ENCODE results near the gene DNM1.

DNA sequence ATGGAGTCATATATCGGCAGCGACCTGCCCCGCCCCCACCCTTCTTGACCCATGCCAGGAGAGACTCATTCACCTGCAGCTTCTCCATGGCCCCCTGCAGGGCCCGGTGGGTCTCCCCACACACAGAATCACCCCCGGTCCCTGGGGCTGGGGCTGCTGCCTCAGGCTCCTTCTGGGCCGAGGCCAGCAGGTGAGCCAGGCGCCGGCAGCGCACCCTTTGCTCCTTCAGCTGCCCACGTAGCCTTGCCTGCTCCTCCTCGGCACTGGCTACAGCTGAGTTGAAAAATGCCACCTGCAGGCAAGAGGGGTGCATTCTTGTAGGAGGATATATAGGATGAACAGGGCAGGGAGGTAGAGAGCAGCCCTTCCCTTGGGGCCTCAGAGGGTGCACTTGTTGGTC is 54.7 kb downstream of the DNM1 start:
- TF ChIP-seq GABPA (IDR thresholded peaks at IDR 0.05 in 1 of 2, conservative IDR thresholded peaks at IDR 0.05 in 1 of 2) (no peak), RXRA (IDR thresholded peaks at IDR 0.05) (no peak), NR2F2 (IDR thresholded peaks at IDR 0.05) (no peak)
- TF ChIP-seq, protein P1, sequence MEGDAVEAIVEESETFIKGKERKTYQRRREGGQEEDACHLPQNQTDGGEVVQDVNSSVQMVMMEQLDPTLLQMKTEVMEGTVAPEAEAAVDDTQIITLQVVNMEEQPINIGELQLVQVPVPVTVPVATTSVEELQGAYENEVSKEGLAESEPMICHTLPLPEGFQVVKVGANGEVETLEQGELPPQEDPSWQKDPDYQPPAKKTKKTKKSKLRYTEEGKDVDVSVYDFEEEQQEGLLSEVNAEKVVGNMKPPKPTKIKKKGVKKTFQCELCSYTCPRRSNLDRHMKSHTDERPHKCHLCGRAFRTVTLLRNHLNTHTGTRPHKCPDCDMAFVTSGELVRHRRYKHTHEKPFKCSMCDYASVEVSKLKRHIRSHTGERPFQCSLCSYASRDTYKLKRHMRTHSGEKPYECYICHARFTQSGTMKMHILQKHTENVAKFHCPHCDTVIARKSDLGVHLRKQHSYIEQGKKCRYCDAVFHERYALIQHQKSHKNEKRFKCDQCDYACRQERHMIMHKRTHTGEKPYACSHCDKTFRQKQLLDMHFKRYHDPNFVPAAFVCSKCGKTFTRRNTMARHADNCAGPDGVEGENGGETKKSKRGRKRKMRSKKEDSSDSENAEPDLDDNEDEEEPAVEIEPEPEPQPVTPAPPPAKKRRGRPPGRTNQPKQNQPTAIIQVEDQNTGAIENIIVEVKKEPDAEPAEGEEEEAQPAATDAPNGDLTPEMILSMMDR (IDR thresholded peaks at IDR 0.05; ENCODE audit: low read depth, low read length, missing input control): no peak
- TF ChIP-seq, protein P2, sequence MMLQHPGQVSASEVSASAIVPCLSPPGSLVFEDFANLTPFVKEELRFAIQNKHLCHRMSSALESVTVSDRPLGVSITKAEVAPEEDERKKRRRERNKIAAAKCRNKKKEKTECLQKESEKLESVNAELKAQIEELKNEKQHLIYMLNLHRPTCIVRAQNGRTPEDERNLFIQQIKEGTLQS (IDR thresholded peaks at IDR 0.05): no peak

Data from liver (tissue), 3 donors.